OCI-LY3 (cell line): ENCODE measurements around the gene BORCS5.

Source experiments
- CTCF ChIP-seq: fragments of 200-600, 300-600 bp; sonication (generic); IDR thresholded peaks from 2 replicates; pipeline ENCODE4 v1.5.1; 2014; ENCODE audit warnings: antibody characterized with exemption, low read length, low read depth
- EZH2phosphoT487 ChIP-seq: fragments of 200-600 bp; shearing (Covaris generic); IDR thresholded peaks from 2 replicates; pipeline ENCODE4 v1.6.1; 2018; ENCODE audit warnings: antibody characterized with exemption, mixed run types, low read depth

DNA sequence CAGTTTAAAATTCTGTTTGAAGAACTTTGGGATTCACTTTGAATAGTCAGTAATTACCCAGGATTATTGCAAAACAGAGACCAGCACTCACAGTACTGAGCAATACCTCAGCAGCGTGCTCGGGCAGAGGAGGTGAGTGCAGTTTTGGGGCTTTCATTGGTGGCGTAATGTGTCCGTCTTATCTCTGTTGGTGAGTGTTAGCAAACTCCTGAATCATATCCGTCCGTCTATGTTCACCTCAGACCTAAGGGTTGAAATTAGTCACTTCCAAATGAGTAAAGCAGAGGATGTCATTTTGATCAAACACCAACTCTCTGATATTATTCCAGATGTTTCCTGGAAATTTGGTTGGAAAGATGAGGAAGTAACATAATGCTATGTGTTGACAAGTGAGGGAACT lies 82.8 kb downstream of the BORCS5 start:
- no peak for TF ChIP-seq CTCF
- TF ChIP-seq EZH2phosphoT487, result no peak
